Fibroblast of the aortic adventitia (primary cell): ENCODE results near the gene TMPRSS13. TPM values are rescaled to one million over a fixed set of nuclear protein-coding genes. Genes with fewer than 3 reads are reported as not detected.
"Not testable (repeated sequence)": the region's sequence is repeated elsewhere in the genome, so short reads cannot be mapped to it uniquely, and the experiment has no call there.

Experiments
- DNase-seq: peaks from one replicate; pipeline ENCODE4 v3.0.0-alpha.2; 2010; ENCODE audit warnings: low read depth
- H3K4me3 ChIP-seq: 2 replicates; pipeline ENCODE4 v1.5.1; 2011; ENCODE audit warnings: low read depth, mild to moderate bottlenecking, control low read depth, low read length, moderate library complexity
- total RNA-seq: library from RNA; depleted of rRNA; stranded (reverse); fragments of >200 nt; gene quantifications from 2 replicates; pipeline ENCODE4 v1.2.3, GENCODE V29; 2012; ENCODE audit warnings: low replicate concordance
- TF ChIP-seq, protein P1 (sequence below): IDR thresholded peaks from 2 replicates; pipeline ENCODE4 v1.5.1; 2011; ENCODE audit warnings: mild to moderate bottlenecking, low read length, control low read depth, inconsistent platforms; ENCODE audit not compliant: insufficient read depth

The TMPRSS13 gene
- total RNA-seq, 1 donor = not detected

DNA sequence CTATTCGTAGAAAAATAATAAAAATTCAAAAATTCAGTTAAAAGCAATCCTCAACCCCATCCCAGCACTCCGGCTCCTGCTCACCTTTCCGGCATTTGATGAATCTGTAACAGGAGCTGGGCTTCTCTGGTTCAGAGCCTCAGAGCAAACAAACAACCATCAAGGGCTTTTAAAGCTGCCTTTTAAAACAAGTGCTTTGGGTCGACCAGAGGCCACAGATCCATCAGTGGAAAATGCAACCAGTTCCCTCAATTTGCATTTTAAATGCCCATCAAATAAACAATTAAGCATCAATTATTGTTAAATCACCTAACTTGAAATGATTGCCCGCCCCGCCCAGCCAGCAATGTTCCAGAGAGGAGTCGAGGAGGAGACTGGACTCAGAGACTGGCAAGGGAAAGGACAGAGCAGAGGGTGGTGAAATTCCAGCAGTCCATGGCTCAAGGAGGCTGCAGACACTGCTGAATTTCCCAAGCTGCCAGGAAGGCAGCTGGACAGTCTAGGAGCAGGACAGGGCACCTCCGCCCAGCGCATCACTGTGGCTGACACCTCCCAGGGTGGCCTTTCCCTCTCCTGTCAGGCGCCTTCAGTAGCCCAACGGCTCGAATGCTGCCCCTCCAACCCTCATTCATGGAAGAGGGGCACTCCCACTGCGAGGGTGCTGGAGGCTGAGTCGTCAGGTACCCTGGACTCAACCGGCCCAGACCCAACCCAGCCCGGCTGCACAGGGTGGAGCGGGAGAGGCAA lies 60.2 kb downstream of the TMPRSS13 start:
- no peak overlapping the region for H3K4me3 ChIP-seq
- TF ChIP-seq, protein P1, sequence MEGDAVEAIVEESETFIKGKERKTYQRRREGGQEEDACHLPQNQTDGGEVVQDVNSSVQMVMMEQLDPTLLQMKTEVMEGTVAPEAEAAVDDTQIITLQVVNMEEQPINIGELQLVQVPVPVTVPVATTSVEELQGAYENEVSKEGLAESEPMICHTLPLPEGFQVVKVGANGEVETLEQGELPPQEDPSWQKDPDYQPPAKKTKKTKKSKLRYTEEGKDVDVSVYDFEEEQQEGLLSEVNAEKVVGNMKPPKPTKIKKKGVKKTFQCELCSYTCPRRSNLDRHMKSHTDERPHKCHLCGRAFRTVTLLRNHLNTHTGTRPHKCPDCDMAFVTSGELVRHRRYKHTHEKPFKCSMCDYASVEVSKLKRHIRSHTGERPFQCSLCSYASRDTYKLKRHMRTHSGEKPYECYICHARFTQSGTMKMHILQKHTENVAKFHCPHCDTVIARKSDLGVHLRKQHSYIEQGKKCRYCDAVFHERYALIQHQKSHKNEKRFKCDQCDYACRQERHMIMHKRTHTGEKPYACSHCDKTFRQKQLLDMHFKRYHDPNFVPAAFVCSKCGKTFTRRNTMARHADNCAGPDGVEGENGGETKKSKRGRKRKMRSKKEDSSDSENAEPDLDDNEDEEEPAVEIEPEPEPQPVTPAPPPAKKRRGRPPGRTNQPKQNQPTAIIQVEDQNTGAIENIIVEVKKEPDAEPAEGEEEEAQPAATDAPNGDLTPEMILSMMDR = no peak
- DNase-seq = no peak

DNA sequence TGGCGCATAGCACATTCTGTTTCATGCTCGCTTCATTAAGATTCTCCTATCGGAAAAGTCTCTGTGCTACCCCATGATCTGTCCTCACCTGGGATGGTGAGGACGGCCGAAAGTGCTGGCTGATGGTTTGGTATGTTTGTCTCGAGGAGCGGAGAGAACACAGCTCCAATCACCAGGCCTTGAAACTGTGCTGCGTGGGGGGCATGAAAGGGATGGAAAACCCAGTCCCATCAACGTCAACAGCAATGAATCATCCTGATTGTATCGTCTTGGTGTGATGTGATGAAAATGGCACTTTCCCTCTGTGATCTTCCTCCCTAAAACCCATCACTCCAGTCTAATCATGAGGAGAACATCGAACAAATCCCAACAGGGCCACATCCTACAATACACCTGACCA lies 61.1 kb downstream of the TMPRSS13 start:
- H3K4me3 ChIP-seq = no peak overlapping the region
- DNase-seq = no peak
- TF ChIP-seq, protein P1 = no peak

DNA sequence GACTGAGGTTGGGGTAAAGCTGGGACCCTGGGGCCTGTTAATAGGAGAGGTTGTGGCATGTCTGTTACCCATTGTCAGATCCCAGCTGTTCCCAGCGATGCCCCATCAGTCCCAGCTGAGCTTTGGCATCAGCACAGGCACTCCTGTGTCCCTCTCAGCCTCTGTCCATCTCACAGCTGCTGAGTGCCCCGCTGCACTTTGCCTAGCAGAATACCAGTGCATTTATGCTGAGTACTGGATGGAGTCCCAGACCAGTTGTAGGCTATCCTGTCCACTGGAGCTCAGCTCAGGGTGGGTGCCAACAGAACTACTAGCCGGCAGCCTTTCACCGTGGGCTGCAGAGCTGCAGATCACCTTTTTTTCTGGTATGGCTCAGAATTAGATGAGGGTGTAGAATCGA lies 62.7 kb downstream of the TMPRSS13 start:
- H3K4me3 ChIP-seq = no peak overlapping the region
- TF ChIP-seq, protein P1 = no peak
- no peak for DNase-seq

DNA sequence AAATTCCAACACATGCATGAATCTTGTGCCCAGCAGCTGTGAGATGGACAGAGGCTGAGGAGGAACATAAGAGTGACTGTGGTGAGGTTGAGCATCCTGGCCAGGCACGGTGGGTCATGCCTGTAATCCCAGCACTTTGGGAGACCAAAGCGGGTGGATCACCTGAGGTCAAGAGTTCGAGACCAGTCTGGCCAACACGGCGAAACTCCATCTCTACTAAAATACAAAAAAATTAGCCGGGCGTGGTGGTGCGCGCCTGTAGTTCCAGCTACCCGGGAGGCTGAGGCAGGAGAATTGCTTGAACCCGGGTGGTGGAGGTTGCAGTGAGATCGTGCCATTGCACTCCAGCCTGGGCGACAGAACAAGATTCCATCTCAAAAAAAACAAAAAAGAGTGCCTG lies 63.7 kb downstream of the TMPRSS13 start:
- H3K4me3 ChIP-seq, DNase-seq: not testable (repeated sequence)

DNA sequence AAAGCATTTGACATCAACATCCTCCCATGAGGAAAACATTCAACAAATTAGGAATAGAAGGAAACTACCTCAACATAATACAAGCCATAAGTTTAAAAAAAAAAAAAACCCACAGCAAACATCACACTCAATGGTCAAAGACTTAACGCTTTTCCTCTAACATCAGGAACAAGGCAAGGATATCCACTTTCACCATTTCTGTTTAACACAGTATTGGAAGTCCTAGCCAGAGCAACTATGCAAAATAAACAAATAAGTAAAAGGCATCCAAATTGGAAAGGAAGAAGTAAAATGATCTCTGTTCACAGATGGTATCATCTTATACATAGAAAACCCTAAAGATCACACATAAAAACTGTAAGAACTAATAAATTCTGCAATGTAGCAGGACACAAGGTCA lies 65.8 kb downstream of the TMPRSS13 start:
- no peak overlapping the region for H3K4me3 ChIP-seq
- TF ChIP-seq, protein P1 = no peak
- DNase-seq = no peak

DNA sequence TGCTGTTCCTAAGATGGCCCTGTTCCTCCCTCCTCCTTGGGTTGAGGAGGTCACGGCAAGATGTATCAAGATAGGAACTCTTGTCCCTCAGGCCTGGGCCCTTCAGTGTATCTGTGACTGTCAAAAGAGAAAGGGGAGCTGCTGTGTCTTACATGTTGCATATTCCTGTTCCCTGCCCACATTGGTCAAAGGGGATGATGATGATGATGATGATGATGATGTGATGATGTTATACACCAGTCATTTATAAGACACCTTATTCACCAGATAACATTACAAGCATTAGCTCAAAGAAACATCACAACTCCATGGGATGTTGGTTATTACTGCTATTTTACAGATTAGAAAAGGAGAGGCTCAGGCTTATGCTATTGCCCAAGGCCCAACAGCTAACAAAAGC lies 66.4 kb downstream of the TMPRSS13 start:
- TF ChIP-seq, protein P1 = no peak
- H3K4me3 ChIP-seq = no peak overlapping the region
- no peak for DNase-seq

DNA sequence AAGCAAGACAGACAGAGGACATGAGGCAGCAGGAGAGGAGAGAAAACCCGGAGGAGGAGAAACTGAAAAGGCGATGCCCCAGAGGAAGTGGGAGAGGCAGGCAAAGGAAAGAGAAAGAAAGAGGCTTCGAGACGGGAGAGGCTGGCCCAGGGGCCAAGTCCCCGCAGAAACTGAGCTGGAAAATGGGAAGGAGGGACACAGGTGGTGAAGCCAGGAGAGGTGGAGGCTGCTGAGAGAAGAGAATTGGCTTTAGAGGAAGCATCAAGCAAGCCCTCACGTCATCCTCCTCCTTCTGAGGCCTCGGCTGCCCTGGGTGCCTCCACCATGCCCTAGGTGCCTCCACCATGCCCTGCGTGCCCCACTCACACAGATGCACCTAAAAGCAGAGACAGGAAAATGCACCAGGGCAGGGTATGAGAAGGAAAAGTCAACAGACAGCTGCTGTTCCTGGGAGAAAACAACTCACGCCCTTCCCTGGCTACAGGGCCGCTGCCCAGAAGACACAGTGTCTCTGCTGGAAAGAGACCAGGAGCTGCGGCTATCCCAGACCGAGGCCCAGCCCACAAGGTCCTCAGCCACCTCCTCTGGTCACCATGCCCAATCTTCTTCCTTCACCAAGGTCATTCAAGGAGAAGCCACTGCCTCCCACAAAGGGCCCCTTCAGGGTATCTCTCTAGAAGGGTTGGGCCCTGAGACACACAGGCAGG lies 67.0 kb downstream of the TMPRSS13 start:
- no peak for DNase-seq
- TF ChIP-seq, protein P1 = no peak
- no peak overlapping the region for H3K4me3 ChIP-seq
